ENCODE data around the gene SLC37A2. TPM values are rescaled to one million over a fixed set of nuclear protein-coding genes. Genes with fewer than 3 reads are reported as not detected.
A peak's percentile ranks its signal among the peaks of the same experiment; 100 is the strongest.

SLC37A2 gene
- total and polyA plus RNA-seq, 2 experiments from 2014 or later = 0.98 to 1.0 TPM

- no peak overlapping the region for H3K4me3 ChIP-seq
- DNase-seq (ENCODE audit: low read depth in 1 of 2, low spot score in 1 of 2) = no peak
- H3K36me3 ChIP-seq = no peaks in the 10 kb centered on the region
- H3K27ac ChIP-seq = no peak overlapping the region
- no peaks in the 10 kb centered on the region for H3K9me3 ChIP-seq (ENCODE audit: low read depth)
- H3K27me3 ChIP-seq = no peaks in the 10 kb centered on the region
- TF ChIP-seq, protein P1, sequence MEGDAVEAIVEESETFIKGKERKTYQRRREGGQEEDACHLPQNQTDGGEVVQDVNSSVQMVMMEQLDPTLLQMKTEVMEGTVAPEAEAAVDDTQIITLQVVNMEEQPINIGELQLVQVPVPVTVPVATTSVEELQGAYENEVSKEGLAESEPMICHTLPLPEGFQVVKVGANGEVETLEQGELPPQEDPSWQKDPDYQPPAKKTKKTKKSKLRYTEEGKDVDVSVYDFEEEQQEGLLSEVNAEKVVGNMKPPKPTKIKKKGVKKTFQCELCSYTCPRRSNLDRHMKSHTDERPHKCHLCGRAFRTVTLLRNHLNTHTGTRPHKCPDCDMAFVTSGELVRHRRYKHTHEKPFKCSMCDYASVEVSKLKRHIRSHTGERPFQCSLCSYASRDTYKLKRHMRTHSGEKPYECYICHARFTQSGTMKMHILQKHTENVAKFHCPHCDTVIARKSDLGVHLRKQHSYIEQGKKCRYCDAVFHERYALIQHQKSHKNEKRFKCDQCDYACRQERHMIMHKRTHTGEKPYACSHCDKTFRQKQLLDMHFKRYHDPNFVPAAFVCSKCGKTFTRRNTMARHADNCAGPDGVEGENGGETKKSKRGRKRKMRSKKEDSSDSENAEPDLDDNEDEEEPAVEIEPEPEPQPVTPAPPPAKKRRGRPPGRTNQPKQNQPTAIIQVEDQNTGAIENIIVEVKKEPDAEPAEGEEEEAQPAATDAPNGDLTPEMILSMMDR (IDR thresholded peaks at IDR 0.05; ENCODE audit: low read depth, low read length) = no peak
- H3K4me1 ChIP-seq (ENCODE audit: low read depth) = peaks cover 6% of the 10 kb centered on the region
These were observed 11.6 kb downstream of the SLC37A2 start for GRCh38 chr11:125074511-125075241.

GRCh38 chr11:125075242-125075625, 12.1 kb downstream of the SLC37A2 start:
- Histone ChIP-seq H3K36me3 (no peaks in the 10 kb centered on the region), H3K27ac (no peak overlapping the region)

DNA sequence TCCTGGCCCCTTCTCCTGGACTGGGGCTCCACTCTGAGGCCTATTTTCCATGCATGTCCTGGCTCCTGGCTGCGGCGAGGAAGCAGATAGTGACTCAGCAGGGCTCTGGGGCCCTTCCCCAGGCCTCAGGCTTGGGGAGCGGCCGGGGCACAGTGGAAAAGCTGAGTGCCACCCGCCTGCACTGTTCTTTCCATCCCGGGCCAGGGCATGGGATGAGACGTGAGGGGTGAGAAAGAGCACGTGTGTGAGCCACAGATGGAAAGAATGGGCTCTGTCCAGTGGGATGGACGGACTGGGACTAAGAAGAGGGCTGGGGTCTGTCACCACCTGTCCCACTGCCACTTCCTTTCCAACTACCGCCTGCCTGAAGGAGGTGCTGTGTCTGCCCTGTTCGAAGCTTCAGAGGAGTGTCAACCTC, 12.8 kb downstream of the SLC37A2 start:
- DNase-seq (ENCODE audit: low read depth in 1 of 2, low spot score in 1 of 2) = peak in 1 of 2 donors; percentile 31
- no peaks in the 10 kb centered on the region for H3K27me3 ChIP-seq

More at GRCh38 chr11:125075242-125075625, 12.1 kb downstream of the SLC37A2 start:
- H3K9me3 ChIP-seq (ENCODE audit: low read depth) = no peaks in the 10 kb centered on the region
- no peaks in the 10 kb centered on the region for H3K27me3 ChIP-seq
- no peak for DNase-seq (ENCODE audit: low read depth in 1 of 2, low spot score in 1 of 2)
- no peak overlapping the region for H3K4me3 ChIP-seq
- TF ChIP-seq, protein P1 (IDR thresholded peaks at IDR 0.05; ENCODE audit: low read depth, low read length) = no peak
- peaks cover 6% of the 10 kb centered on the region for H3K4me1 ChIP-seq (ENCODE audit: low read depth)

GRCh38 chr11:125076378-125076945, 13.4 kb downstream of the SLC37A2 start:
- Histone ChIP-seq H3K27me3 (no peaks in the 10 kb centered on the region), H3K36me3 (no peaks in the 10 kb centered on the region), H3K9me3 (ENCODE audit: low read depth) (no peaks in the 10 kb centered on the region), H3K27ac (no peak overlapping the region), H3K4me1 (ENCODE audit: low read depth) (peaks cover 4% of the 10 kb centered on the region), H3K4me3 (no peak overlapping the region)
- TF ChIP-seq, protein P1 (IDR thresholded peaks at IDR 0.05; ENCODE audit: low read depth, low read length) = no peak
- DNase-seq (ENCODE audit: low read depth in 1 of 2, low spot score in 1 of 2) = no peak

More for the DNA sequence above, 12.8 kb downstream of the SLC37A2 start:
- Histone ChIP-seq H3K4me3 (no peak overlapping the region), H3K4me1 (ENCODE audit: low read depth) (peaks cover 6% of the 10 kb centered on the region), H3K36me3 (no peaks in the 10 kb centered on the region), H3K27ac (no peak overlapping the region), H3K9me3 (ENCODE audit: low read depth) (no peaks in the 10 kb centered on the region)
- TF ChIP-seq, protein P1 (IDR thresholded peaks at IDR 0.05; ENCODE audit: low read depth, low read length) = no peak

DNA sequence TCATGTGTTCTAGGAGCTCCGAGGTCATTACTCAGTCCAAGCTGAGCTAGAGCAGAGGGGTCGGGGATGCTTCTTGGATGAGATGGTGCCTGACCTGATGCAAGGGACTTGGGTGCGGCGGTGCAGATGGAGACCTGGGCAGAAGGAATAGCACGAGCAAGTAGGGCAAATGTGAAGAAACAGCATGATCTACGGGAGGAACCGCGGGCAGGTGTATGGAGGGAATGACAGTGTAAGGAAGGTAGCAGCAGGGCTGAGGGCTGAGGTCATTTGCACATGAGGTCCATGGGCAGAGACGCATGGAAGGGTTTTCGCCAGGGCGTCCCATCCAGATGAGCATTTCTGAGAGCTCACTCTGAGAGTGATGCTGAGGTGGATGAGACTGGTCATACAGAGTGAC, 14.9 kb downstream of the SLC37A2 start:
- H3K27ac ChIP-seq = no peak overlapping the region
- TF ChIP-seq, protein P1 (IDR thresholded peaks at IDR 0.05; ENCODE audit: low read depth, low read length) = no peak
- no peak overlapping the region for H3K4me3 ChIP-seq
- no peaks in the 10 kb centered on the region for H3K36me3 ChIP-seq
- H3K27me3 ChIP-seq = no peaks in the 10 kb centered on the region
- no peaks in the 10 kb centered on the region for H3K9me3 ChIP-seq (ENCODE audit: low read depth)
- H3K4me1 ChIP-seq (ENCODE audit: low read depth) = peaks cover 3% of the 10 kb centered on the region
- no peak for DNase-seq (ENCODE audit: low read depth in 1 of 2, low spot score in 1 of 2)

Measured in cardiac muscle cell (in vitro differentiated cells and primary cell).